ENCODE data around the gene COBL.

- TF ChIP-seq EZH2 (IDR thresholded peaks at IDR 0.05; ENCODE audit: low read depth, low read length, severe bottlenecking) (no peak), ATF3 (IDR thresholded peaks at IDR 0.05; ENCODE audit: insufficient read depth, low read depth, low read length) (no peak), SIX5 (IDR thresholded peaks at IDR 0.05; ENCODE audit: low read depth, low read length) (no peak), TCF12 (IDR thresholded peaks at IDR 0.05; ENCODE audit: low read depth, low read length) (no peak), CTCF (IDR thresholded peaks at IDR 0.05; ENCODE audit: control extremely low read depth in 1 of 3, insufficient read depth in 1 of 3, low read depth in 1 of 3, low read length in 3 of 3) (no peak), TAF1 (IDR thresholded peaks at IDR 0.05; ENCODE audit: low read depth, low read length) (no peak), USF2 (IDR thresholded peaks at IDR 0.05; ENCODE audit: low read length) (no peak)
Measured at GRCh38 chr7:51274955-51275354, 41.7 kb downstream of the COBL start.
